H1 (cell line): ENCODE results near the gene SLC35F6. TPM values are rescaled to one million over a fixed set of nuclear protein-coding genes. Genes with fewer than 3 reads are reported as not detected.

Experiments
- CBX5 ChIP-seq: fragments of 300-800, 300-1000 bp; sonication (generic); IDR thresholded peaks from 2 replicates; pipeline ENCODE4 v1.7.1; 2016; ENCODE audit warnings: antibody characterized with exemption, low read length, low read depth
- CEBPB ChIP-seq: IDR thresholded peaks from 2 replicates; pipeline ENCODE4 v1.6.1; 2012; ENCODE audit warnings: low read depth, low read length
- CHD7 ChIP-seq: fragments of 300-600 bp; sonication (generic); IDR thresholded peaks from 2 replicates; pipeline ENCODE4 v1.7.1; 2012; ENCODE audit warnings: low read length, moderate library complexity, mild to moderate bottlenecking, inconsistent platforms; ENCODE audit not compliant: insufficient replicate concordance
- EP300 ChIP-seq, 2 experiments: IDR thresholded peaks; 1 replicate in 1 of 2; 2 replicates in 1 of 2; pipeline ENCODE4 v1.6.1; 2011 to 2012; ENCODE audit warnings: low read depth in 2 of 2, low read length in 2 of 2, mild to moderate bottlenecking in 2 of 2, borderline replicate concordance in 1 of 2, inconsistent platforms in 1 of 2, moderate library complexity in 1 of 2
- FOSL1 ChIP-seq: IDR thresholded peaks from 2 replicates; pipeline ENCODE4 v1.6.1; 2011; ENCODE audit warnings: mild to moderate bottlenecking, low read depth, low read length, moderate library complexity; ENCODE audit not compliant: insufficient read depth
- GTF2F1 ChIP-seq: IDR thresholded peaks from 2 replicates; pipeline ENCODE4 v1.6.1; 2012; ENCODE audit warnings: low read depth, low read length, improper control_type of control experiment, borderline replicate concordance
- POU5F1 ChIP-seq: IDR thresholded peaks from 2 replicates; pipeline ENCODE4 v1.6.1; 2011; ENCODE audit warnings: low read depth, mild to moderate bottlenecking, low read length, moderate library complexity
- RBBP5 ChIP-seq: IDR thresholded peaks from 2 replicates; pipeline ENCODE4 v1.7.1; 2012; ENCODE audit warnings: low read depth, mild to moderate bottlenecking, inconsistent platforms, low read length, moderate library complexity, borderline replicate concordance
- SUZ12 ChIP-seq: fragments of 200-600 bp; sonication (generic); IDR thresholded peaks from 2 replicates; pipeline ENCODE4 v1.6.1; 2012; ENCODE audit warnings: mild to moderate bottlenecking, inconsistent platforms, low read length, moderate library complexity, mixed read lengths
- YY1 ChIP-seq: IDR thresholded peaks from 2 replicates; pipeline ENCODE4 v1.6.1; 2011; ENCODE audit warnings: low read depth, mild to moderate bottlenecking, low read length
- polyA plus RNA-seq, 7 experiments: library from polyadenylated mRNA; depleted of rRNA in 3 of 7; stranded (reverse) in 5 of 7; unstranded in 2 of 7; fragments of >200 nt in 5 of 7; fragments of 200-250 nt in 2 of 7; gene quantifications; 1 replicate in 5 of 7; 2 replicates in 1 of 7; 4 replicates in 1 of 7; pipeline versions ENCODE4 v1.2.1 to v1.2.3, GENCODE V29; 2011 to 2013; ENCODE audit warnings: missing spikeins in 2 of 7, mixed read lengths in 2 of 7
- total RNA-seq: library from RNA; stranded (reverse); fragmentation: NEBNext Ultra II Directional; extraction: Animal tissue kit (Norgen Biotek cat#: 25700); gene quantifications from 2 replicates; pipeline ENCODE4 v1.2.1, GENCODE V29; 2021

SLC35F6 gene
- total and polyA plus RNA-seq, 2 of the 8 experiments (the other 6 are each of a cell fraction or from before 2014, with no cell fraction given) = 11.2 to 13.5 TPM

GRCh38 chr2:26718949-26719686 lies 45.0 kb upstream of the SLC35F6 start (continued):
- no peak for TF ChIP-seq CHD7
- no peak for TF ChIP-seq RBBP5
- no peak for TF ChIP-seq YY1
- TF ChIP-seq SUZ12 = no peak
- TF ChIP-seq FOSL1 = no peak
- TF ChIP-seq CEBPB = no peak
- no peak for TF ChIP-seq CBX5
- TF ChIP-seq GTF2F1 = no peak
- no peak for TF ChIP-seq POU5F1
- no peak for TF ChIP-seq EP300 (IDR thresholded peaks at IDR 0.05; ENCODE audit: borderline replicate concordance in 1 of 2, low read depth in 2 of 2, low read length in 2 of 2)
